Mesothelial cell of epicardium (in vitro differentiated cells): ENCODE measurements around the gene VWA5A. TPM values are rescaled to one million over a fixed set of nuclear protein-coding genes. Genes with fewer than 3 reads are reported as not detected.

Experiments
- DNase-seq, 2 experiments: peaks; one replicate each; pipeline ENCODE4 v3.0.0; 2021; ENCODE audit warnings: low spot score in 2 of 2; ENCODE audit not compliant: unreplicated experiment in 2 of 2
- H3K27ac Mint-ChIP-seq: 2 replicates; pipeline ENCODE4 v1.8.0; 2021; ENCODE audit warnings: mixed read lengths
- H3K27me3 Mint-ChIP-seq: 2 replicates; pipeline ENCODE4 v1.8.0; 2021; ENCODE audit warnings: low read depth, mixed read lengths
- H3K36me3 Mint-ChIP-seq: 2 replicates; pipeline ENCODE4 v1.8.0; 2021; ENCODE audit warnings: mixed read lengths
- H3K4me1 Mint-ChIP-seq: 2 replicates; pipeline ENCODE4 v1.8.0; 2021; ENCODE audit warnings: mixed read lengths
- H3K4me3 Mint-ChIP-seq: 2 replicates; pipeline ENCODE4 v1.8.0; 2021; ENCODE audit warnings: mild to moderate bottlenecking, moderate library complexity, mixed read lengths
- H3K9me3 Mint-ChIP-seq: 2 replicates; pipeline ENCODE4 v1.8.0; 2021; ENCODE audit warnings: mixed read lengths
- CTCF ChIP-seq: fragments of 200-600 bp; sonication (generic); IDR thresholded peaks from one replicate; pipeline ENCODE4 v1.5.0; 2021; ENCODE audit warnings: antibody characterized with exemption; ENCODE audit not compliant: unreplicated experiment
- total RNA-seq: library from RNA; stranded (reverse); gene quantifications from 3 replicates; pipeline ENCODE4 v1.2.1, GENCODE V29; 2021

VWA5A gene
- total RNA-seq, 1 donor from 2014 or later: 14.2 TPM

GRCh38 chr11:124194293-124195188, 79.3 kb downstream of the VWA5A start:
- H3K27me3 Mint-ChIP-seq: no peaks in the 10 kb centered on the region
- H3K4me3 Mint-ChIP-seq: no peak overlapping the region
- no peaks in the 10 kb centered on the region for H3K9me3 Mint-ChIP-seq
- H3K27ac Mint-ChIP-seq: no peak overlapping the region
- no peak for TF ChIP-seq CTCF
- no peaks in the 10 kb centered on the region for H3K36me3 Mint-ChIP-seq
- DNase-seq: no peak
- H3K4me1 Mint-ChIP-seq: peaks cover 16% of the 10 kb centered on the region

- H3K27me3 Mint-ChIP-seq: no peaks in the 10 kb centered on the region
- DNase-seq: no peak
- H3K4me1 Mint-ChIP-seq: peaks cover 14% of the 10 kb centered on the region
- H3K27ac Mint-ChIP-seq: no peak overlapping the region
- peak; percentile 32 for TF ChIP-seq CTCF
- no peaks in the 10 kb centered on the region for H3K9me3 Mint-ChIP-seq
- no peak overlapping the region for H3K4me3 Mint-ChIP-seq
- no peaks in the 10 kb centered on the region for H3K36me3 Mint-ChIP-seq
Measured at GRCh38 chr11:124195189-124195734, 80.0 kb downstream of the VWA5A start.

Other genes starting within 250 kb of the VWA5A start
- gene TMEM225, start 229.8 kb upstream of the VWA5A start, total RNA-seq: not detected in 3 replicates
- 0.07 to 0.20 TPM (median 0.11 TPM) in 3 replicates for gene OR8D4, start 213.3 kb upstream of the VWA5A start, total RNA-seq
- not detected in 3 replicates for gene OR4D5, start 175.8 kb upstream of the VWA5A start, total RNA-seq
- not detected in 3 replicates for gene OR6T1, start 171.6 kb upstream of the VWA5A start, total RNA-seq
- not detected in 3 replicates for gene OR10S1, start 137.7 kb upstream of the VWA5A start, total RNA-seq
- gene OR10G6, start 120.3 kb upstream of the VWA5A start, total RNA-seq: not detected in 3 replicates
- gene OR10G4, start 102.5 kb upstream of the VWA5A start, total RNA-seq: not detected in 3 replicates
- not detected in 3 replicates for gene OR10G9, start 92.4 kb upstream of the VWA5A start, total RNA-seq
- gene OR10G8, start 88.7 kb upstream of the VWA5A start, total RNA-seq: not detected in 3 replicates
- not detected in 3 replicates for gene OR10G7, start 74.1 kb upstream of the VWA5A start, total RNA-seq
- not detected in 3 replicates for gene OR10D3, start 67.9 kb downstream of the VWA5A start, total RNA-seq
- not detected in 3 replicates for gene OR8G1, start 125.6 kb downstream of the VWA5A start, total RNA-seq
- not detected in 3 replicates for gene OR8G5, start 140.9 kb downstream of the VWA5A start, total RNA-seq
- not detected in 3 replicates for gene OR8D1, start 198.5 kb downstream of the VWA5A start, total RNA-seq
- gene OR8D2, start 204.7 kb downstream of the VWA5A start, total RNA-seq: not detected in 3 replicates